ENCODE data around the gene DDAH1. TPM values are rescaled to one million over a fixed set of nuclear protein-coding genes. Genes with fewer than 3 reads are reported as not detected.

Gene DDAH1
- total RNA-seq, 2 experiments from 2014 or later = 0.09 to 0.11 TPM

GRCh38 chr1:85406887-85407533 lies 57.9 kb downstream of the DDAH1 start:
- Mint-ChIP-seq H3K36me3 (ENCODE audit: low read depth) (no peaks in the 10 kb centered on the region), H3K27ac (no peak overlapping the region), H3K27me3 (no peaks in the 10 kb centered on the region), H3K9me3 (ENCODE audit: low read depth) (no peaks in the 10 kb centered on the region), H3K4me1 (no peaks in the 10 kb centered on the region), H3K4me3 (no peak overlapping the region)
- ChIA-PET POLR2A (no interaction called here), CTCF (no interaction called here)
- DNase-seq (no peak), ATAC-seq (no peak)
- intact Hi-C loops (cut with DNase I, micrococcal nuclease) = no loop called here

GRCh38 chr1:85406081-85406480 lies 58.9 kb downstream of the DDAH1 start:
- intact Hi-C loops (cut with DNase I, micrococcal nuclease) = no loop called here
- Mint-ChIP-seq H3K27ac (no peak overlapping the region), H3K9me3 (ENCODE audit: low read depth) (no peaks in the 10 kb centered on the region), H3K36me3 (ENCODE audit: low read depth) (no peaks in the 10 kb centered on the region), H3K27me3 (no peaks in the 10 kb centered on the region), H3K4me1 (no peaks in the 10 kb centered on the region), H3K4me3 (no peak overlapping the region)
- POLR2A ChIA-PET = no interaction called here
- CTCF ChIA-PET = no interaction called here
- DNase-seq (no peak), ATAC-seq (no peak)

- ChIA-PET CTCF (no interaction called here), POLR2A (no interaction called here)
- H3K27me3 Mint-ChIP-seq = no peaks in the 10 kb centered on the region
- H3K36me3 Mint-ChIP-seq (ENCODE audit: low read depth) = no peaks in the 10 kb centered on the region
- no peak for ATAC-seq
- no peak for DNase-seq
- H3K9me3 Mint-ChIP-seq (ENCODE audit: low read depth) = no peaks in the 10 kb centered on the region
- H3K4me3 Mint-ChIP-seq = no peak overlapping the region
- H3K4me1 Mint-ChIP-seq = no peaks in the 10 kb centered on the region
- H3K27ac Mint-ChIP-seq = no peak overlapping the region
- intact Hi-C loops (cut with DNase I, micrococcal nuclease) = no loop called here
These were observed 60.6 kb downstream of the DDAH1 start for GRCh38 chr1:85404408-85404807.

GRCh38 chr1:85398391-85399064 lies 66.4 kb downstream of the DDAH1 start:
- no peaks in the 10 kb centered on the region for H3K36me3 Mint-ChIP-seq (ENCODE audit: low read depth)

GRCh38 chr1:85397490-85398032 lies 67.4 kb downstream of the DDAH1 start:
- CTCF ChIA-PET = interaction anchor here (0.7 to 1.3 kb wide), 2 partner anchors 89 to 407 kb away, joined by 4 read pairs; no protein-coding TSS in a partner anchor
- Mint-ChIP-seq H3K27ac (no peak overlapping the region), H3K4me3 (no peak overlapping the region), H3K9me3 (ENCODE audit: low read depth) (no peaks in the 10 kb centered on the region), H3K36me3 (ENCODE audit: low read depth) (no peaks in the 10 kb centered on the region), H3K4me1 (no peaks in the 10 kb centered on the region), H3K27me3 (no peaks in the 10 kb centered on the region)
- no peak for DNase-seq
- POLR2A ChIA-PET = interaction anchor here (0.6 kb wide), 1 partner anchor 436 kb away, joined by 3 read pairs; no protein-coding TSS in a partner anchor
- ATAC-seq = no peak
- intact Hi-C loops (cut with DNase I, micrococcal nuclease) = no loop called here

More at GRCh38 chr1:85398391-85399064, 66.4 kb downstream of the DDAH1 start:
- H3K9me3 Mint-ChIP-seq (ENCODE audit: low read depth) = no peaks in the 10 kb centered on the region
- intact Hi-C loops (cut with DNase I, micrococcal nuclease) = no loop called here
- ChIA-PET POLR2A (interaction anchor here (0.6 kb wide), 1 partner anchor 437 kb away, joined by 3 read pairs; no protein-coding TSS in a partner anchor), CTCF (no interaction called here)
- H3K27ac Mint-ChIP-seq = no peak overlapping the region
- H3K4me1 Mint-ChIP-seq = no peaks in the 10 kb centered on the region
- DNase-seq (no peak), ATAC-seq (no peak)
- no peak overlapping the region for H3K4me3 Mint-ChIP-seq
- no peaks in the 10 kb centered on the region for H3K27me3 Mint-ChIP-seq

DNA sequence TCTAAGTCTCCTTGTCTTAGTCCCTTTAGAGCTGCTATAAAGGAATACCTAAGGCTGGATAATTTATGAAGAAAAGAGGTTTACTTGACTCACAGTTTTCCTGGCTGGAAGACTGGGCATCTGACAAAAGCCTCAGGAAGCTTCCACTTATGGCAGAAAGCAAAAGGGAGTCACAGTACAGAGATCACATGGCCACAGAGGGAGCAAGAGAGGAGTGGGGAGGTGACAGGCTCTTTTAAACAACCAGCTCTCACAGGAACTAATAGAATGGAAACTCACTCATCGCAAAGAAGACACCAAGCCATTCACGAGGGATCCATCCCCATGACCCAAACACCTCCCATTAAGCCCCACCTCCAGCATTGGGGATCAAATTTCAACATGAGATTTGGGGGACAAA lies 68.8 kb downstream of the DDAH1 start:
- ATAC-seq = no peak
- no peaks in the 10 kb centered on the region for H3K4me1 Mint-ChIP-seq
- intact Hi-C loops (cut with DNase I, micrococcal nuclease) = no loop called here
- H3K36me3 Mint-ChIP-seq (ENCODE audit: low read depth) = no peaks in the 10 kb centered on the region
- no peak overlapping the region for H3K27ac Mint-ChIP-seq
- ChIA-PET CTCF (interaction anchor here (1.3 kb wide), 2 partner anchors 14 to 88 kb away, joined by 3 to 4 read pairs; no protein-coding TSS in a partner anchor), POLR2A (no interaction called here)
- H3K9me3 Mint-ChIP-seq (ENCODE audit: low read depth) = no peaks in the 10 kb centered on the region
- H3K27me3 Mint-ChIP-seq = no peaks in the 10 kb centered on the region
- no peak overlapping the region for H3K4me3 Mint-ChIP-seq
- DNase-seq = no peak

DNA sequence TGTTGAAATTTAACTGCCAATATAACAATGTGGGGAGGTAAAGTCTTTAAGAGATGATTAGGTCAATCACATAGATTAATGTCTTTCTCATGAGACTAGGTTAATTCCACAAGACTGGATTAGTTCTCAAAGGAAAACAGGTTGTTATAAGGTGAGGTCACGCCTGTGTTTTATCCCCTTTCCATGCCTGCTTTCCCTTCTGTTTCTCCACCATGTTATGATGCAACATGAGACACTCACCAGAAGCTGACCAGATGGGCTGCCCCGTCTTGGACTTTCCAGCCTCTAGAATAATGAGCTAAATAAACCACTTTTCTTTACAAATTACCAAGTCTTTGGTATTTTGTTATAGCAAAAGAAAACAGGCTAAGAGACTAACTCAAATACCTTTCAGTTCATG lies 70.8 kb downstream of the DDAH1 start:
- POLR2A ChIA-PET = no interaction called here
- H3K27me3 Mint-ChIP-seq = no peaks in the 10 kb centered on the region
- DNase-seq (no peak), ATAC-seq (no peak)
- intact Hi-C loops (cut with DNase I, micrococcal nuclease) = no loop called here
- CTCF ChIA-PET = no interaction called here
- H3K9me3 Mint-ChIP-seq (ENCODE audit: low read depth) = no peaks in the 10 kb centered on the region
- no peaks in the 10 kb centered on the region for H3K4me1 Mint-ChIP-seq
- H3K27ac Mint-ChIP-seq = no peak overlapping the region
- H3K4me3 Mint-ChIP-seq = no peak overlapping the region
- no peaks in the 10 kb centered on the region for H3K36me3 Mint-ChIP-seq (ENCODE audit: low read depth)

DNA sequence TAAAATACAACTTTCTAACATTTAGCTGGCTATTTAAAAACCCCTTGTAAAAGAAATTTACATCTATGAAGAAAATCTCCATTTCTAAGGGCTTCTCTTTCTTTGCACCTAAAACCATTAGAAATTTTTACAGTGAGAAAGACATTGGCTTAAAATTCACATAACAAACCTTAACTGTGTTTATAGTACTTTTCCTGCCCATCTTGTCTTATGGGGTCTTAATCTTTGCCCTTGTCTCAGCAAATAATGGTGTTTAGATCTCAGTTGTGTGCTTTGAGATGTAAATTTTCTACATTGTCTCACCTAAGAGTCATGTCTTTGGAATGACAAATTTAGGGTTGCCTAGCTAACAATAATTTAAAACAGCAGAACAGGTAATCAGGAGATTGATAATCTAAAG lies 71.5 kb downstream of the DDAH1 start:
- no peaks in the 10 kb centered on the region for H3K27me3 Mint-ChIP-seq
- H3K4me3 Mint-ChIP-seq = no peak overlapping the region
- ATAC-seq (no peak), DNase-seq (no peak)
- H3K27ac Mint-ChIP-seq = no peak overlapping the region
- no peaks in the 10 kb centered on the region for H3K4me1 Mint-ChIP-seq
- ChIA-PET POLR2A (no interaction called here), CTCF (no interaction called here)
- intact Hi-C loops (cut with DNase I, micrococcal nuclease) = no loop called here
- no peaks in the 10 kb centered on the region for H3K36me3 Mint-ChIP-seq (ENCODE audit: low read depth)
- no peaks in the 10 kb centered on the region for H3K9me3 Mint-ChIP-seq (ENCODE audit: low read depth)

GRCh38 chr1:85388416-85388815 lies 76.5 kb downstream of the DDAH1 start:
- Mint-ChIP-seq H3K9me3 (ENCODE audit: low read depth) (peaks cover 8% of the 10 kb centered on the region), H3K27ac (no peak overlapping the region), H3K36me3 (ENCODE audit: low read depth) (no peaks in the 10 kb centered on the region), H3K4me3 (no peak overlapping the region), H3K27me3 (peaks cover 6% of the 10 kb centered on the region), H3K4me1 (no peaks in the 10 kb centered on the region)
- ChIA-PET POLR2A (no interaction called here), CTCF (no interaction called here)
- ATAC-seq (no peak), DNase-seq (no peak)
- intact Hi-C loops (cut with DNase I, micrococcal nuclease) = no loop called here

- ChIA-PET POLR2A (no interaction called here), CTCF (no interaction called here)
- no peak for ATAC-seq
- no peak overlapping the region for H3K27ac Mint-ChIP-seq
- peaks cover 15% of the 10 kb centered on the region for H3K9me3 Mint-ChIP-seq (ENCODE audit: low read depth)
- no peak overlapping the region for H3K4me3 Mint-ChIP-seq
- H3K4me1 Mint-ChIP-seq = no peaks in the 10 kb centered on the region
- H3K36me3 Mint-ChIP-seq (ENCODE audit: low read depth) = no peaks in the 10 kb centered on the region
- H3K27me3 Mint-ChIP-seq = peaks cover 8% of the 10 kb centered on the region
- no peak for DNase-seq
- intact Hi-C loops (cut with DNase I, micrococcal nuclease) = no loop called here
These were observed 77.2 kb downstream of the DDAH1 start for GRCh38 chr1:85387781-85388180.

- ATAC-seq = no peak
- Mint-ChIP-seq H3K9me3 (ENCODE audit: low read depth) (peaks cover 17% of the 10 kb centered on the region), H3K4me3 (no peak overlapping the region), H3K27me3 (peaks cover 8% of the 10 kb centered on the region), H3K36me3 (ENCODE audit: low read depth) (no peaks in the 10 kb centered on the region), H3K4me1 (no peaks in the 10 kb centered on the region), H3K27ac (no peak overlapping the region)
- CTCF ChIA-PET = interaction anchor here (0.6 to 1.5 kb wide), 3 partner anchors 25 to 78 kb away, joined by 3 to 4 read pairs (median 3); no protein-coding TSS in a partner anchor
- intact Hi-C loops (cut with DNase I, micrococcal nuclease) = no loop called here
- POLR2A ChIA-PET = no interaction called here
- DNase-seq = no peak
These were observed 78.8 kb downstream of the DDAH1 start for GRCh38 chr1:85386068-85386722.
